B cell (primary cell): ENCODE measurements around the gene SMARCE1.

ENCODE experiments used
- EZH2 ChIP-seq: IDR thresholded peaks from 2 replicates; pipeline ENCODE4 v1.6.1; 2012; ENCODE audit warnings: borderline replicate concordance, low read depth, mild to moderate bottlenecking, moderate library complexity, low read length; ENCODE audit not compliant: insufficient read depth, poor library complexity, severe bottlenecking
- TF ChIP-seq, protein P1 (sequence below): fragments of 200-600 bp; IDR thresholded peaks from one replicate; pipeline ENCODE4 v1.8.0; 2022; ENCODE audit warnings: antibody characterized with exemption, mild to moderate bottlenecking

DNA sequence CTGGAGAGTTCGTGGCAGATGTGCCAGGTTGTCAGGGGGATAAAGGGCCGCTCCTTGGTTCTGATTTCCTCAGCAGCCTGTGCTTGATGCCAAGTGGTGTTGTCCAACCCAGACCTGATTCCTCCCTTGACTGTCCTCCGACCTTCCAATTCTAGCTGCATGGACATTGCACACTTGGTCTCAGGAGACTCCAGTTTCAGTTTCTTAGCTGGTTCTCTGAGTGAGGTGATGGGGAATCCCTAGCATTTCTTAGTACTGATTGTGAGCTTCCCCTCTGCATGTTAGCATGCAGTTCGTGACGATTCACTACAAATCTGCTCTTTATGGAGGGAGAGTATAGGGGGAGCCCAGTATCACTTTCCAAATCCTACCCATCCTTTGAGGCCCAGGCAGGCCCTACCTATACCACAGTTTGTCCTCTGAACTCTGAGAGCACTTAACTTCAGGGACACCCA, 70.0 kb downstream of the SMARCE1 start:
- TF ChIP-seq, protein P1, sequence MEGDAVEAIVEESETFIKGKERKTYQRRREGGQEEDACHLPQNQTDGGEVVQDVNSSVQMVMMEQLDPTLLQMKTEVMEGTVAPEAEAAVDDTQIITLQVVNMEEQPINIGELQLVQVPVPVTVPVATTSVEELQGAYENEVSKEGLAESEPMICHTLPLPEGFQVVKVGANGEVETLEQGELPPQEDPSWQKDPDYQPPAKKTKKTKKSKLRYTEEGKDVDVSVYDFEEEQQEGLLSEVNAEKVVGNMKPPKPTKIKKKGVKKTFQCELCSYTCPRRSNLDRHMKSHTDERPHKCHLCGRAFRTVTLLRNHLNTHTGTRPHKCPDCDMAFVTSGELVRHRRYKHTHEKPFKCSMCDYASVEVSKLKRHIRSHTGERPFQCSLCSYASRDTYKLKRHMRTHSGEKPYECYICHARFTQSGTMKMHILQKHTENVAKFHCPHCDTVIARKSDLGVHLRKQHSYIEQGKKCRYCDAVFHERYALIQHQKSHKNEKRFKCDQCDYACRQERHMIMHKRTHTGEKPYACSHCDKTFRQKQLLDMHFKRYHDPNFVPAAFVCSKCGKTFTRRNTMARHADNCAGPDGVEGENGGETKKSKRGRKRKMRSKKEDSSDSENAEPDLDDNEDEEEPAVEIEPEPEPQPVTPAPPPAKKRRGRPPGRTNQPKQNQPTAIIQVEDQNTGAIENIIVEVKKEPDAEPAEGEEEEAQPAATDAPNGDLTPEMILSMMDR = no peak
- TF ChIP-seq EZH2 = no peak
